HG03457 (cell line): ENCODE data around the gene ZGLP1.
"Not testable (repeated sequence)": the region's sequence is repeated elsewhere in the genome, so short reads cannot be mapped to it uniquely, and the experiment has no call there.

Source experiments
- ATAC-seq: cut with Tn5 transposase; IDR thresholded peaks from one replicate; pipeline ENCODE4 v1.9.1; 2021; ENCODE audit warnings: moderate number of reproducible peaks; ENCODE audit not compliant: unreplicated experiment

The ZGLP1 gene

DNA sequence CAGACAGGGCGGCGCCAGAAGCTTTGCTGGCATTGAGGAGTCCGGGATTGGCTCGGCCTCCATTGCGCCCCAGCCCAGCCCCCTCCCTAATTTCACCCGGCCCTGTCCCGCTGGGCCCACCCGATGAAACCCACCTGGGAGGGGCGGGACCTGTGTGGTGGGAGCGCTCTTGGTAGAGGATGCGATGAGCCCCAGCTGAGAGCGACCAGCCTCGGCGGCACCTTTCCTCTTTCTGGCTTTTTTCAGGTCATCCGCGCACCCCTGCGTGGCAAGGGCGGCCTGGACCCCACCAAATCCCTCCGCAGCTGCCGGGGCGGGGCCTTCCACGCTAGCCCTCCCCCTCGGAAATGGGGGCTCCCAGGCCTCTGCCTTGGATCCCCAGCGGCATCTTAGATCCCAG is at the start of gene ZGLP1:
TSS of gene ZGLP1 (minus strand) at position 393 of the 400 bp plus-strand sequence.
- no peak for ATAC-seq

DNA sequence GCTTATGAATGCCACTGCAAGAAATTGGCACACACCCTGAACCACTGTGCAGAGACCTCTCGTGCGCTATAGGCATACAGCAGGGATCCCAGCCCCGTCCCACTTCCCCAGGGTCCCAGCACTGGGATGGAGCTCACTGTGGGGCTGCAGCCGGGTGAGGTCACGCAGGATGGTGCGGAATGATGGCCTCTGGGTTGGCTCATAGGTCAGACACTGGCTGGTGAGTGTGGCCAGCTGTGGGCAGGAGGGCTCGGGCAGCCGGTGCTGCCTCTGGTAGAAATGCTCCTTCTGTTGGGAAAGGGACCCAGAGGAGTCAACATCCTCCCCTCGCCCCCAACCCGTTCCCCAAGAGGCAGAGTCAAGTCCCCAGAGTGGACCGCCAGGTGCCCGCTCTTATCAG is 46.8 kb upstream of the ZGLP1 start:
- no peak for ATAC-seq

DNA sequence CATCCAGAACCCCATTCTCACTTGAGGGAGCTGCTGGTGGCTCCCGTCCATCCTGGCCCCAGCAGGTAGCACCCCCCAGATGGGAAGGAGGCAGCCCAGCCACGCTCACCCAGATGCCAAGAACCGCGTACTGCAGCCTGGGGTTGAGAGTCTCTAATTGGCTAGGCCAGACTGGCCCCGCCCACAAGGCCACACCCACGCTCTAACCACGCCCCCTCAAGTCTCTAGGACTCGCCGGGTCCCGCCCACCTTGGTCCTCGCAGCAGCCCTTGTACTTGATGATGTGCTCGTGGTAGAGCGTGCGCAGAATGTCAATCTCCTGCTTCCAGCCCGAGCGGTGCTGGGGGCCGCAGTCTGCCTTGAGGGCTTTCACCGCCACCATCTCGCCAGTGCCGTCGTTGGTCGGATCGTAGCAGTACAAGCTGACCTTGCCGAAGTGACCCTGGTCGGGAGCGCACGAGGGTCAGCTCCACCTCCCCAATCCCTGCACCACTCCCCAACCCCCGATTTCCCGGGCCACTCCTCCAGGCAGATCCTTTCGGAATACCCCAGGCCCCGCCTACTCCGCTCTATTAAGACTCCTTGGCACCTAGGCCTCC is 44.3 kb upstream of the ZGLP1 start:
- ATAC-seq, result no peak

DNA sequence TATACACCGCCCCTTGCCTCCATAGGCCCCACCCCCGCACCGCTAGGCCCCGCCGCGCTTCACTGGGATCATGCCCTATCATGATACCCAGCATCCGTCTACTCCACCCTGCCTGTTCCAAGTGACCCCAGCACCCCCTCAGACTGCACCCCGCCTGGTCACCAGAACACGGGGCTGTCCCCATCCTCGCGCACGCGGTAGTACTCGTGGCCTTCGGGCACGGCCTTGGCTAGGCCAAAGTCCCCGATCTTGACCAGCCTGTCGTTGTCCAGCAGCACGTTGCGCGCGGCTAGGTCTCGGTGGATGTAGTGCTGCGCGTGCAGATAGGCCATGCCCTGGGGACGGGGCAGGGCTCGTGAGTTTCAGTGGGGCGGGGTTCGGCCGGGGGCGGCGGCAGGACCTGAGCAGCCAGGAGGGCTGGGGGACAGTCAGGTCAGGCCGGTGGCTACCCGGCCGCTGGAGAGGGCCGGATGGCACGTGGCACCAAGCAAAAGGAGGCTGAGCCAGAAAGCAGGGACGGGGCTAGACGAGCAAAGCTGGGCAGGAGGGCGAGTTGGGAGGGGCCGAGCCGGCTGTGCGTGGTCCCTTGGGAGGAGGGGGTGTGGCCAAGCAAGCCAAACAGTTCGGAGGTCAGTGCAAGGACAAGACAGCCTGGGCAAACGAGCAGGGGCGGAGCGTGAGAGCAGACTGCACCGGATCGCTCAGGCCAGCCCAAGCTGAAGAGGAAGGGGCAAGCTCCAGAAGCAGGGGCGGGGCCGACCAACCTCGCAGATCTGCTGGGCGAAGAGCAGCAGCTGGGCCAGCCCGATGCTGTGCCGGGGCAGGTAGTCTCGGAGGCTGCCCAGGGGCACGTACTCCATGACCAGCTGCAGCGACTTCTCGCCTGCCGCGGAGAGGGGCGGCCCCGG is 43.4 kb upstream of the ZGLP1 start:
- no peak for ATAC-seq

DNA sequence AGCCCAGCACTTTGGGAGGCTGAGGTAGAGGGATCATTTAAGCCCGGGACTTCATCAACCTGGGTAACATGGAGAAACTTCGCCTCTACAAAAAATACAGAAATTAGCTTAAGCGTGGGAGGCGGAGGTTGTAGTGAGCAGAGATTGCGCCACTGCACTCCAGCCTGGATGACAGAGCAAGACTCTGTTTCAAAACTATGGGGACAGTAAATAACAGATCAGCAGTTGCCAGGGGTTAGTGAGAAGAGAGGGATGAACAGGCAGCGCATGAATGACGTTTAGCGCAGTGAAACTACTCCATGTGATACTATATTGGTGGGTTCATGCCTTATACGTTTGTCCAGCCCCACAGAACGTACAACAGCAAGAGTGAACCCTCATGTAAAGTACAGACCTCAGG is 36.9 kb upstream of the ZGLP1 start:
- no peak for ATAC-seq

DNA sequence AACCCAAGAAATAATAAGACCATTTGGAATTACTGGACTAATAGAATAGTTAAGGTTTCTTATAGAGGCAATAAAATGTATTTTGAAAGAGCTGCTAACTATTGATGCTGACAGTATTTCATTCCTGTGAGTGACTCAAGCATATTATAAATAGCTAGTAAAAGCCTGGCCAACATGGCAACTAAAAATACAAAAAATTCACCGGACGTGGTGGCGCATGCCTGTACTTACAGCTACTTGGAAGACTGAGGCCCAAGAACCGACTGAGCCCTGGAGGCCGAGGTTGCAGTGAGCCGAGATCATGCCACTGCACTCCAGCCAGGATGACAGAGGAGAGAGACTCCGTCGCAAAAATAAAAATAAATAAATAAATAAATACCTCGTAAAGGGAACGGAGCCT is 35.2 kb upstream of the ZGLP1 start:
- no peak for ATAC-seq

DNA sequence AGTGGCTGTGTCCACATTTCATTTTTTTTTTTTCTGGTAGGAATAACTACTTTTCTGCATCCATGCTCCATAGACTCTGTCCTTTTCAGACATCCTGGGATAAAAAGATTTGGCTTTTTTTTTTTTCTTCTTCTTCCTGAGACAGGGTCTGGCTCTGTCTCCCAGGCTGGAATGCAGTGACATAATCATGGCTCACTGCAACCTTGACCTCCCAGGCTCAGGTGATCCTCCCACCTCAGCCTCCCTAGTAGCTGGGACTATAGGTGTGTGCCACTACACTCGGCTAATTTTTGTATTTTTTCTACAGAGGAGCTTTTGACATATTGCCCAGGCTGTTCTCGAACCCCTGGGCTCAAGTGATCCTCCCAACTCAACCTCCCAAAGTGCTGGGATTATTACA is 33.9 kb upstream of the ZGLP1 start:
- ATAC-seq, result no peak

DNA sequence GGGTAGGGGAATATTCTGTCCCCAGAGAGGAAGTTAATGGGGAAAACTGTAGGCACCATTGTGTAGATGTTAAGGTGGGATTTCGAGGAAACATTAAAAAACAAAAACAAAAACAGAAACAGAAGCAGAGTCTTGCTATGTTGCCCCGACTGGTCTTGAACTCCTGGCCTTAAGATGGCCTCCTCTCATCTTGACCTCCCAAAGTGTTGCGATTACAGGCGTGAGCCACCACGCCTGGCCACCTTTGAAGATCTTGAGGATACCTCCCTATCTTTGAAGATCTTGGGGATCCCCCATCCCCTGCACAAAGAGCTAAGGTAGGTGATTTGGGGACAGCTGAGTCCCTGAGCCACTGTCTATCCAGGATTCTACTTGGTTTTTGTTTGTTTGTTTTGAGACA is 30.4 kb upstream of the ZGLP1 start:
- ATAC-seq, result no peak

DNA sequence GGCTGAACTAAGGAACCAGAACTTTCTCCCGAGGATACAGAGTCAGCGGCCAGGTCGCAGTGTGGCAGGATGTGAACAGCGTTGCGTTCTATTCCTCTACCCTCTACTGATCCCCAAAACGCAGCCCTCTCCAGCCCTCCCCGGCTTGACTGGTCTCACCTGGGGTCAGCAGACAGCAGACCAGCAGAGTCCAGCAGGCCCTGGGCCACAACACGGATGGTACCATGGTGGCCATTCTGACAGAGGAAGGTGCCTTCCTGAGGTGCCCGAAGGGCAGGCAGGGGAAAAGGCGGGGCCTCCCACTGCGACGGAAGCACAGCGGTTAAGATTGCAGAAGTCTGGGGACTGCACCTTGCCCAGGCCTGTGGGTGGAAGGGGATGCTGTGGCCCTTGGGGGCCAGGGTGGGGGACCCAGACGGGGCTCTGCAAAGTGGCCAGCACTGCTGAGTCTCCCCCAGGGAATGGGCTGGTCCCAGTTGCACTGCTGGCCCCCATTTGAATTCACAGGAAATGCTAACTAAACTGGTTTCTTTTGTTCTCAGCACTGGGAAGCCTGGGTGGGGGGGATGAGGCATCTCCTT is 29.9 kb upstream of the ZGLP1 start, which contains the start of gene ICAM3:
TSS of gene ICAM3 (minus strand) at position 245 of the 581 bp plus-strand sequence. CDS start at position 235, 10 bp downstream.
- no peak for ATAC-seq

DNA sequence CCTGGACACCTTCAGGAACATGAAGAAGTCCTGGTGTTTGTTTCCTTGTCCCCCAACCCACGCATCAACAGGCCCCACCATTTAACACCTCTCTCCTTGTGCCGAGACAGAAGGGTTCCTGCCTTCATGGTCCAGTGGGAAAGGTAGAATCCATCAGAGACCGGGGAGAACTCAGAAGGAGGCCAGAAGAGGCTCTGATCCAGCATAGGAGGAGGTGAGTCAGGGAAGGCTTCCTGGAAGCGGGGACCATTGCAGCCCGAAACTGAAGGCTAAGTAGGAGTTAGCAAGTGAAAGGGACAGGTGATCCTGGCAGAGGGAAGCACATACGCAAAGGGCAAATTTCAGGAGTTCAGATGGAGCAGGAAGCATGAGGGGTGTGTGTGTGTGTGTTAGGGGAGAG is 29.3 kb upstream of the ZGLP1 start:
- no peak for ATAC-seq

DNA sequence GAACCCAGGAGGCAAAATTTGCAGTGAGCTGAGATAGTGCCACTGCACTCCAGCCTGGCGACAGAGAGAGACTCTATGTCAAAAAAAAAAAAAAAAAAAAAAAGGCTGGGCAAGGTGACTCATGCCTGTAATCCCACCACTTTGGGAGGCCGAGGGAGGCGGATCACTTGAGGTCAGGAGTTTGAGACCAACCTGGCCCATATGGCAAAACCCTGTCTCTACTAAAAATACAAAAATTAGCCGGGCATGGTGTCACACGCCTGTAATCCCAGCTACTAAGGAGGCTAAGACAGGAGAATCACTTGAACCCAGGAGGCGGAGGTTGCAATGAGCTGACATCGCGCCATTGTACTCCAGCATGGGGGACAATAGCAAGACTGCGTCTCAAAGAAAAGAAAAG is 27.1 kb upstream of the ZGLP1 start:
- ATAC-seq, result not testable (repeated sequence)

DNA sequence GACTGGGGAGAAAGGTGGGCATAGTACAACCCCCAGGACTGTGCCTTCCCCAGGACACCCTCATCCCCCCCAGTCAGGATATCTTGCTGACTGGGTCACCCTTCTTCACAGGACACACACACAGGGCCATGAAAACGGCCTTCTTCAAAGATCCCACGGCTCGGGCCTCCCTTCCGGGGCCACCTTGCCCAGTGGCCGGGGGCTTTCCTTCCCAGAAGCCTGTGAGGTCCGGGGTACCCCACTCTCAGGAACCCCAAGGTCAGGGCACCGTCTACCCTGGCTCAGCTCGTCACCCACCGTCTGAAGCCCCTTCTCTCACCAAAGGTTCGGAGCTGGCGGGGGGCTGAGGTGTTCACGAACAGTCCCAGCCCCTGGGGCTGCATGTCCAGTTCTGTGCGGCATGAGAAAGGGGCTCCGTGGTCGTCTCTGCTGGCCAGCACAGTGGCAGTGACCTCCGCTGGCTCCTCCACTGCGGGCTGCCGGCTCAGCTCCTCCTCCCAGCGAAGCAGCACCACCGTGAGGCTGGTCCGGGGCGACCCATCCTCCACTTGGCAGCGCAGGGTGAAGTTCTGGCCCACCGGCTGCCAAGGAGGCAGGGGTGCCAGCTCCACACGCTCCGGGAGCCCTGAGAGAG is 25.9 kb upstream of the ZGLP1 start:
- ATAC-seq, result no peak

DNA sequence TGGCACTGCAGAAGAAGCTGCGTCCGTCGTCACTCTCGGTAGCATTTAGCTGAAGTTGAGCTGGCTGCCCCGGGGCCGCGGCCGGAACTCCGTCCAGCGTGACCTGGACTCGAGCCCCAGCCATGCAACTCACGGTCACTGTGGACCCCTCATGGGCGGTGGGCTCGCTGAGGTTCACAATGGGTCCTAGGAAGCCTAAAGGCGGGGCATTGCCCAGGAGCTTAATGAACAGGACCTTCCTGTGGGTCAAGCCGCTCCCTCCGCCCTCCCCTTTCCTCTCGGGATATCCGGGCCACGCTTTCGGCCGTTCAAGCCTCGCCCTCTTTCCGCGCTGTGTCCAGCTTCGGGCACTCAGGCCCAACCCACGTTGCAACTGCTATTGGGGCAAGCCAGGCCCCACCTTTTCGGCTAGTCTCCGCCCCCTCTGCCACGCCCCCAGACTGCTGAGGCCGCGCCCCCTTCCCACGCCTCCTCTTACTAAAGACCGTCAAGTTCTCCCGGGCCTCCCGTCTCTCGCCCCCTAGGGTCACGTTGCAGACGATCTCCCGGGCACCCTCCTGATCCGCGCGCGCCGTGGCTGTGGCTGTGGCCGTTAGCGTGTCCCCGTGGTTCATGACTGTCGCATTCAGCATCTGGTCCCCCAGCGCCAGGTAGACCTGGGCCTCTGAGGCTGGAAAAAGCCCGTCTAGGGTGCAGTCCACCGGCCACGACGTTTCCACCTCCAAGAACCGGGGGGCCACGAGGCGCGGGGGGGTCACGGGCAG is 25.2 kb upstream of the ZGLP1 start:
- no peak for ATAC-seq

DNA sequence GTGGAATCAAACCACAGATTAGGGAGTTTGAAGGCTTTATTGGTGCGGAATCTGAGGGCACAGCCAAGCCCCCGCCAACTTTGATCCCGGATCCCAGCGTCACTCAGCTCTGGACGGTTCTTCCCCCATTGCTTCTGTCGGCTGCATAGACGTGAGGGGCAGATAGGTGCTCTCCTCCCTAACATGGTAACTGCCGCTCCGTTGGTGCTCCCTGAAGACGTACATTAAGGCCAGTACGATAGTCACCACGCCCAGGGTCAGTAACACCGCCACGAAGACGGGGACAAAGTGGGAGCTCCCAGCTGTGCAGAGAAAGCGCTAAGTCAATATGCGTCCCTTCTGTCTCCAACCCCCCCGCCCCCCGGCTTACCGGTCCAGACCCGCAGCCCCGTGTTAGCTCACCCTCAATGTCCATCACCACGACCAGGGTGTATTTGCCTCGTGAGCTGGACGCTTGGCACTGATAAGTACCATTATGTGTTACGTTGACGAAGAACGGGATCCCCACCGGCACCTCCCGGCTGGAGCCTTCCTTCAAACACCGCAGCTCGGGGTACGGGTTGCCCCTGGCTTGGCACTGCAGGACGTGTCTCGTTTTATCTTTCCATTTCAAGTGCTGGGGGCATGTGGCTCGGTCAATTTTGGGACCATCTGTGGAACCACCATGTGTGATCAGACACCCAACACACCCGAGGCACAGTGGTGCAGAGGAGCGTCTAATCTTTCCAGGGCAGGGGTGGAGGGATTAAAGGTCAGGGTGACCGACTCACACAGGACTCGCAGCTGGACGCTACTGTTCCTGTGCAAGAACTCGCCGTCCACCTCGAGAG is 24.4 kb upstream of the ZGLP1 start:
- ATAC-seq, result no peak

DNA sequence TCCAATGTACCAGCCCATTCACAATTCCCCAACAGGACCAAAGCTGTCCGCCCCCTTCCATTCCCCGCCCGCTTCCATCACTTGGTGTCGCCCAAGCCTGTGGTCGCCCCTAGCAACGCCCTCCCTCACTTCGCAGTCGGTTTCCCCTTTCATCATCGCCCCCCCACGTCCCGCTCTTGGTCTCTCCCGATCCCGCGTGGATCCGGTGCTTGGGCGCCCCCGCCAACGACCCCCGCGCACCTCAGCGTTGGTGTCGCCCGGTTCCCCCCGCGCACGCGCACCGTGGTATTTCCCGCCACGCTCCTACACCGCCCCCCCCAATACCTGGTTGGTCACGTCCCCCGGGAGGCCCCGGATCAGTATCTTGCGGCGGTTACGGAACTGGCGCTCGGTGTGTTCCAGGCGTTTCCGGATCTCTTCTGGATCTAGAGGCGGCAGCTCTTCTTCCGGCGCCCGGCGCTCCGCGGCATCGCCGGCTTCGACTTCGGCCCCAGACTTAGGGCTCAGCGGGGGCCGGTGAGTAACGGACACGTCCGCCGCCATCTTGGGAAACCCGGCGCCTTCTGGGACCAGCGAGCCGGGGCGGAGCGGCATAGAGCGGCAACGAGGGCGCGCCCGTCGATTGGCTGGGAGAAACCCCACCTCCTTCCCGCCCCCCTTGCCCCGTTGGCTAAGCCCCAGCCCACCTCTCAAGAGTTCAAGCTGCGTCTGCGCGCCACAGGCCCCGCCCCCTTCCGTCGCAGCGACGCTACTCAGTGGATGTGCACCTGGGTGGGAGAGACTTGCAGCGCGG is 23.5 kb upstream of the ZGLP1 start, which contains the start of gene RAVER1:
TSS of gene RAVER1 (minus strand) at position 565 of the 793 bp plus-strand sequence. CDS start at position 543, 22 bp downstream.
- peak; percentile 61 for ATAC-seq

DNA sequence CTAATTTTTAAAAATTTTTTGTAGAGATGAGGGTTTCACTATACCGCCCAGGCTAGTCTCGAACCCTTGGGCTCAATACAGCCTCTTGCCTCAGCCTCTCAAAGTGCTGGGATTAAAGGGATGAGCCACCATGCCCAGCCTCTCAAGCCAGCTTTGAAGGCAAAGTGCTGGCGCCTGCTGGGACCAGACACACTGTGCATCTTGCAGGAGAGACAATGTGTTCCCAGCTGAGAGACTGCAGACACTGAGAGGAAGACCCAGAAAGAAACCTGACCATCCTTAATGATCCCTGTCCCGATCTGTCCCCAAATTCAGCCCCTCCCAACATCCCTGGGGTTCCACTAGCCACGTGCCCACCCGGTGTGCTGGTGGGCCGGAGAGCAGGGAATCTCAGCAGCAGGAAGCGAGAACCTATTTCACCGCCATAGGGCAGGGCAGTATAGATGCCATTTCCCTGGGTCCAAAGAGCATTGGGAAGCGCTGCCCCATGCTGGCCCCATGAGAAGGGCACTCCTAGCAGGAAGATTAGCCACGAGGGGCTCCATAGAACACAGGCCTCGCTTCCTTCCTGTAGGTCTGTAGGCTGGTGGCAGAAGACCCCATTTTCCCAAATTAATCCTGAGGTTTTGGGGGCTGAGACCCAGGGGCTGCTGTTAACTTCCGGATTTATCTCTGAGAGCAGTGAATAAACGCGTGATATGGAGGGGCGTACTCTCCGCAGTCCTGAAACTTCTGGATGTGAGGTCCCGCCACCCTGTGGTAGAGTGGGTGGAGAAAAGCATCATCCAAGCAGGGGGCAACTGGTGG is 22.7 kb upstream of the ZGLP1 start:
- ATAC-seq, result no peak

DNA sequence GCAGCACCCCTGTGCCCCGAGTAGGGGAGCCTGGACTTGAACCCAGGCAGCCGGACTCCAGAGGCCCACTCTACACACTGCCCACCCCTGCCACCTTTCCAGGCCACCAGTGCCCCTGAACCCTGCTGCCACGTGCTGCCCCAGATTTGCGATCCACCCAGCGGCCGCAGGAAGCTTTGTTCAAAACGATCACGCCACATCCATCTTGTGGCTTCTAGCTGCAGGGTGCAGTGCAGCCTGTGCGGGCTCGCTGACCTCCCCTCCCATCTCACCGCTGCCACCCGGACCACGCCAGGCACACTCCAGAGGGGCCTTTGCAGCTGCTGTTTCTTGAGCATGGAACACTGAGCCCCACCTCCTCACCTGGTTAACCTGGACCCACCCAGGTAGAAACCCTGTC is 19.9 kb upstream of the ZGLP1 start:
- no peak for ATAC-seq
